Esophagus muscularis mucosa (tissue), 3 donors: ENCODE data around the gene CYP19A1.

Experiments
- POLR2A ChIP-seq: fragments of 450-650 bp; IDR thresholded peaks from one replicate; pipeline ENCODE4 v1.6.1; 2017; ENCODE audit warnings: antibody characterized with exemption, moderate library complexity, mild to moderate bottlenecking, low read depth
- TF ChIP-seq, protein P1 (sequence below), 3 experiments: fragments of 200-600 bp in 2 of 3; fragments of 450-650 bp in 1 of 3; sonication (generic) in 2 of 3; IDR thresholded peaks; one replicate each; pipeline ENCODE4 v1.5.1; 2017 to 2019; ENCODE audit warnings: antibody characterized with exemption in 3 of 3, mild to moderate bottlenecking in 2 of 3, moderate library complexity in 1 of 3

GRCh38 chr15:51374131-51374530 lies 35.7 kb upstream of the CYP19A1 start:
- no peak for TF ChIP-seq POLR2A
- TF ChIP-seq, protein P1, sequence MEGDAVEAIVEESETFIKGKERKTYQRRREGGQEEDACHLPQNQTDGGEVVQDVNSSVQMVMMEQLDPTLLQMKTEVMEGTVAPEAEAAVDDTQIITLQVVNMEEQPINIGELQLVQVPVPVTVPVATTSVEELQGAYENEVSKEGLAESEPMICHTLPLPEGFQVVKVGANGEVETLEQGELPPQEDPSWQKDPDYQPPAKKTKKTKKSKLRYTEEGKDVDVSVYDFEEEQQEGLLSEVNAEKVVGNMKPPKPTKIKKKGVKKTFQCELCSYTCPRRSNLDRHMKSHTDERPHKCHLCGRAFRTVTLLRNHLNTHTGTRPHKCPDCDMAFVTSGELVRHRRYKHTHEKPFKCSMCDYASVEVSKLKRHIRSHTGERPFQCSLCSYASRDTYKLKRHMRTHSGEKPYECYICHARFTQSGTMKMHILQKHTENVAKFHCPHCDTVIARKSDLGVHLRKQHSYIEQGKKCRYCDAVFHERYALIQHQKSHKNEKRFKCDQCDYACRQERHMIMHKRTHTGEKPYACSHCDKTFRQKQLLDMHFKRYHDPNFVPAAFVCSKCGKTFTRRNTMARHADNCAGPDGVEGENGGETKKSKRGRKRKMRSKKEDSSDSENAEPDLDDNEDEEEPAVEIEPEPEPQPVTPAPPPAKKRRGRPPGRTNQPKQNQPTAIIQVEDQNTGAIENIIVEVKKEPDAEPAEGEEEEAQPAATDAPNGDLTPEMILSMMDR (IDR thresholded peaks at IDR 0.05): no peak
